Common myeloid progenitor, CD34-positive (primary cell): ENCODE data around the gene PDE4D.
A peak's percentile ranks its signal among the peaks of the same experiment; 100 is the strongest.

Source experiments
- CTCF ChIA-PET: fragments of 350-600 bp; sonication (Branson Sonifier 250); formaldehyde crosslinking; loops from one replicate; lab custom pipeline; 2021; ENCODE audit warnings: antibody characterized with exemption; lab: Charles Lee
- POLR2A ChIA-PET: fragments of 350-600 bp; sonication (Branson Sonifier 250); formaldehyde crosslinking; loops from one replicate; lab custom pipeline; 2021; ENCODE audit warnings: antibody characterized with exemption; lab: Charles Lee
- DNase-seq, 3 donors: peaks; one replicate each; pipeline versions ENCODE4 v3.0.0 to v3.0.0-alpha.2; 2013
- H3K27ac ChIP-seq, 2 experiments: 1 replicate in 1 of 2; 2 replicates in 1 of 2; pipeline ENCODE4 v1.7.0; 2013; ENCODE audit warnings: inconsistent platforms in 2 of 2, low read length in 2 of 2, mild to moderate bottlenecking in 2 of 2, low read depth in 1 of 2, moderate library complexity in 1 of 2; ENCODE audit not compliant: severe bottlenecking in 2 of 2, insufficient read depth in 1 of 2, poor library complexity in 1 of 2
- H3K27me3 ChIP-seq, 5 experiments: replicated peaks in 2 of 5; 1 replicate in 3 of 5; 2 replicates in 2 of 5; pipeline versions ENCODE4 v1.6.1 to v1.7.0; 2013; ENCODE audit warnings: low read length in 4 of 5, mild to moderate bottlenecking in 2 of 5, moderate library complexity in 2 of 5, inconsistent platforms in 1 of 5; ENCODE audit not compliant: insufficient read depth in 5 of 5, control insufficient read depth in 4 of 5
- H3K36me3 ChIP-seq, 4 experiments: 1 replicate in 2 of 4; 2 replicates in 2 of 4; pipeline versions ENCODE4 v1.6.1 to v1.7.0; 2013; ENCODE audit warnings: low read length in 3 of 4, control low read depth in 1 of 4, mild to moderate bottlenecking in 1 of 4; ENCODE audit not compliant: control insufficient read depth in 4 of 4, insufficient read depth in 4 of 4
- H3K4me1 ChIP-seq, 4 experiments: 1 replicate in 3 of 4; 2 replicates in 1 of 4; pipeline versions ENCODE4 v1.6.1 to v1.7.1; 2013; ENCODE audit warnings: low read length in 3 of 4, mild to moderate bottlenecking in 3 of 4, control low read depth in 1 of 4, inconsistent platforms in 1 of 4, moderate library complexity in 1 of 4; ENCODE audit not compliant: control insufficient read depth in 4 of 4, insufficient read depth in 4 of 4; ENCODE audit errors: control extremely low read depth in 1 of 4
- H3K4me3 ChIP-seq, 7 experiments: 1 replicate in 4 of 7; 2 replicates in 3 of 7; pipeline versions ENCODE4 v1.5.1 to v1.7.0; 2013; ENCODE audit warnings: mild to moderate bottlenecking in 7 of 7, low read length in 6 of 7, moderate library complexity in 6 of 7, inconsistent platforms in 2 of 7, low read depth in 2 of 7, control low read depth in 1 of 7; ENCODE audit not compliant: insufficient read depth in 4 of 7, control insufficient read depth in 1 of 7; ENCODE audit errors: extremely low read depth in 1 of 7
- H3K9me3 ChIP-seq, 5 experiments: 1 replicate in 4 of 5; 2 replicates in 1 of 5; pipeline versions ENCODE4 v1.6.1 to v1.7.1; 2013; ENCODE audit warnings: low read length in 4 of 5, mild to moderate bottlenecking in 2 of 5, inconsistent platforms in 1 of 5, low read depth in 1 of 5, moderate library complexity in 1 of 5; ENCODE audit not compliant: control insufficient read depth in 4 of 5, insufficient read depth in 2 of 5; ENCODE audit errors: control extremely low read depth in 1 of 5
- WGBS: methylation state at CpG from one replicate; pipeline ENCODE4 v1.1.5; 2013; ENCODE audit not compliant: insufficient coverage; 5-methylcytosine and 5-hydroxymethylcytosine counted together

The PDE4D gene

GRCh38 chr5:59123595-59124561, 769.6 kb downstream of the PDE4D start:
- peak in 1 of 3 donors; percentile 14 for DNase-seq
- no peaks in the 10 kb centered on the region for H3K36me3 ChIP-seq
- ChIA-PET CTCF (interaction anchor here (1.6 to 2.5 kb wide), 2 partner anchors 11 to 20 kb away, joined by 5 to 6 read pairs; no protein-coding TSS in a partner anchor), POLR2A (no interaction called here)
- H3K4me3 ChIP-seq: no peak overlapping the region
- H3K9me3 ChIP-seq: no peaks in the 10 kb centered on the region
- no peaks in the 10 kb centered on the region for H3K27me3 ChIP-seq
- no peak overlapping the region for H3K27ac ChIP-seq
- H3K4me1 ChIP-seq: peaks cover 14 to 51% (median 16%) of the 10 kb centered on the region in 4 experiments
- 95% methylated on average over 3 of the region's 5 CpGs for WGBS

- ChIA-PET POLR2A (interaction anchor here (0.7 kb wide), 1 partner anchor 936 kb away, joined by 3 read pairs; no protein-coding TSS in a partner anchor), CTCF (interaction anchor here (1.4 kb wide), 1 partner anchor 19 kb away, joined by 4 read pairs; no protein-coding TSS in a partner anchor)
- Histone ChIP-seq H3K9me3 (no peaks in the 10 kb centered on the region), H3K27ac (no peak overlapping the region), H3K36me3 (no peaks in the 10 kb centered on the region), H3K4me3 (no peak overlapping the region), H3K27me3 (no peaks in the 10 kb centered on the region), H3K4me1 (peaks cover 0 to 19% (median 2%) of the 10 kb centered on the region in 4 experiments)
- no peak for DNase-seq
- WGBS: no CpG with 5 or more reads among the region's 1 CpG
Observed at GRCh38 chr5:59119480-59119879, 774.0 kb downstream of the PDE4D start.

- CTCF ChIA-PET: no interaction called here
- Histone ChIP-seq H3K27me3 (no peaks in the 10 kb centered on the region), H3K36me3 (no peaks in the 10 kb centered on the region), H3K4me1 (no peaks in the 10 kb centered on the region), H3K4me3 (no peak overlapping the region), H3K9me3 (no peaks in the 10 kb centered on the region), H3K27ac (no peak overlapping the region)
- POLR2A ChIA-PET: no interaction called here
- no peak for DNase-seq
- 100% methylated on average over 1 of the region's 3 CpGs for WGBS
Observed at GRCh38 chr5:59117320-59117719, 776.2 kb downstream of the PDE4D start.

GRCh38 chr5:59116231-59116865, 777.2 kb downstream of the PDE4D start:
- Histone ChIP-seq H3K4me1 (no peaks in the 10 kb centered on the region), H3K36me3 (no peaks in the 10 kb centered on the region), H3K4me3 (no peak overlapping the region), H3K27ac (no peak overlapping the region), H3K9me3 (no peaks in the 10 kb centered on the region), H3K27me3 (no peaks in the 10 kb centered on the region)
- DNase-seq: no peak
- ChIA-PET POLR2A (no interaction called here), CTCF (interaction anchor here (1.5 kb wide), 1 partner anchor 18 kb away, joined by 3 read pairs; no protein-coding TSS in a partner anchor)
- WGBS: 96% methylated on average over 9 of the region's 11 CpGs

- no peak for DNase-seq
- ChIA-PET POLR2A (no interaction called here), CTCF (interaction anchor here (1.5 kb wide), 1 partner anchor 19 kb away, joined by 3 read pairs; no protein-coding TSS in a partner anchor)
- no peaks in the 10 kb centered on the region for H3K27me3 ChIP-seq
- no peak overlapping the region for H3K4me3 ChIP-seq
- no peak overlapping the region for H3K27ac ChIP-seq
- H3K9me3 ChIP-seq: no peaks in the 10 kb centered on the region
- no peaks in the 10 kb centered on the region for H3K36me3 ChIP-seq
- no peaks in the 10 kb centered on the region for H3K4me1 ChIP-seq
Observed at GRCh38 chr5:59115345-59115744, 778.2 kb downstream of the PDE4D start.

DNA sequence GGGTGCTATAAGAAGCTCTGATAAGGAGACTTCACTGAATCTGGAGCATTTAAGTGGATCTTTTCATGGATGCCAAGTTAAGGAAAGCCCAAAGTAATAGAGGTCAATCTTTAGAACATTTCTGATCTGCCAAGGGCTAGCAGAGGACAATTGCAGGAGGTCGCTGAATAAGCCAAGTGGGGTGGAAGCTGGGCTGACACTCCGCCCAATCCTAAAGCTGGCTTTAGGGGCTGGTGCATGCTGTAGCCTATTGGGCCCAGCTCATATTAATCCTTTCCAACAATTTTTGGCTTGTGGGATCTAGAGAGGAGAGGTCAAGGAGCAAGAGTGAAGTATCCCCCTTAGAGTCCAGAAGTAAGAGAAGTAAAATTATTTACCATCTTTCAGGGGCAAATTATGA, 784.1 kb downstream of the PDE4D start:
- H3K4me3 ChIP-seq: no peak overlapping the region
- H3K36me3 ChIP-seq: no peaks in the 10 kb centered on the region
- H3K9me3 ChIP-seq: no peaks in the 10 kb centered on the region
- no peak for DNase-seq
- CTCF ChIA-PET: interaction anchor here (0.6 kb wide), 1 partner anchor 11 kb away, joined by 4 read pairs; no protein-coding TSS in a partner anchor
- POLR2A ChIA-PET: no interaction called here
- H3K27me3 ChIP-seq: no peaks in the 10 kb centered on the region
- H3K4me1 ChIP-seq: peaks cover 0 to 5% (median 0%) of the 10 kb centered on the region in 4 experiments
- H3K27ac ChIP-seq: no peak overlapping the region
- WGBS: 100% methylated on average over 2 of the region's 2 CpGs
